CD4-positive, alpha-beta T cell treated with Interleukin-17A for 4 hours (primary cell): ENCODE data around the gene FNBP1L.

Source experiments
- DNase-seq: peaks from one replicate; pipeline ENCODE4 v3.0.0-alpha.2; 2020; ENCODE audit warnings: mixed read lengths

The FNBP1L gene

DNA sequence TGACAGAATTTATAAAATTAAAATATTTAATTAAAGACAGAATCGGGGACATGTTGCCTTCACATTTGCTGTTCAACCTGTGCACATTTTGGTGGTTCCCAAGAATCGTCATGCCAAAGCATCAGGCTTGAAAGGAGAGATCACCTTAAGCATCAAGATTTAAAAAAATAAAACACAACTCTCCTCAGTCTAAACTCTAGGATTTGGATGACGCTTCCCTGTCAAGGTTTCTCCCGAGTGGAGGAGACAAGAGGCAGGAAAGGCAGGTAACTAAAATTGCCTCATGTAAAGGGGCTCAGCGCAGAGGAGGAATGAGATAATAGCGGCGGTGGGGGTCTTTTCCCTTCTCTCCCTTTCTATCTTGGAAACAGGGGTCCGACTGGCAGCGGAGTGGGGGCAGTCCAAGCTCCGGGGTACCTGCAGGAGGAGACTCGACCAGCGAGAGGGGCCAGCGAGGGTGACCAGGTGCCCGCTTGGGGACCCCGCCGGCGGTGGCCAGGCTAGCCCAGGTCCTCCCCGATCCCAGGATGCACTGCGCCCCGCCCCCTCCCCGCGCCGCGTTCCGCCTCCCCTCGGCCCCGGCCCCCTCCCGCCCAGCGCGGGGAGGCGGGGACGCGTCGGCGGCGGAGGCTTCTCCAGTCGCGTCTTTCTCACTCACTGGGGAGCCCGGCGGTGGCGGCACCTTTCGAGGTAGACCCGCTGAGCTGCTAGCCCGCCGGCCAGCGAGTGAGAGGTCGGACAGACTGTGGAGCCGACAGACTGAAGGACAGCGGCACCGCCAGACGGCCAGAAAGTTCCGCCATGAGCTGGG, at the start of gene FNBP1L:
FNBP1L (plus strand) TSS at position 638 of the 811 bp plus-strand sequence; CDS start at position 802, 164 bp downstream.
- DNase-seq: peak; percentile 82

- no peak for DNase-seq
Measured at GRCh38 chr1:93399781-93400180, 48.1 kb upstream of the FNBP1L start.

GRCh38 chr1:93408203-93408602, 39.7 kb upstream of the FNBP1L start:
- no peak for DNase-seq

DNA sequence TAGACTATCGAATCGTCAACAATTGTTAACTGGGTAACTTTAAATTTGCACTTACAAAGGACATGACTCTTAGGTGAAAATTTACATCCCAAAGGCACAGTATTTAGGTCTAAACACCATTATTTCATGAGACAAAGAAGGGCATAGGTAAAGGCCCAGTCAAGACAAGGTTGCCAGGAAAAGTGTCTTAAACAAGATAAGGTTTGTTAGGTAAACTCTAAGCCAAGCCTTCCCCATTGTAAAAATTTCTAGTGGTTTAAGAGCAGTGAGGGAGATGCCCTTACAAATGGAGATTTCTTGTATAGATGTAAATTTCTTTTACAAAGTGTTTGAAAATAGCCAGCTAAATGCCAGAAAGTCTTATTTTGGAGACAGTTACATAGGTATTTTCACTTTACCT, 36.9 kb upstream of the FNBP1L start:
- no peak for DNase-seq

DNA sequence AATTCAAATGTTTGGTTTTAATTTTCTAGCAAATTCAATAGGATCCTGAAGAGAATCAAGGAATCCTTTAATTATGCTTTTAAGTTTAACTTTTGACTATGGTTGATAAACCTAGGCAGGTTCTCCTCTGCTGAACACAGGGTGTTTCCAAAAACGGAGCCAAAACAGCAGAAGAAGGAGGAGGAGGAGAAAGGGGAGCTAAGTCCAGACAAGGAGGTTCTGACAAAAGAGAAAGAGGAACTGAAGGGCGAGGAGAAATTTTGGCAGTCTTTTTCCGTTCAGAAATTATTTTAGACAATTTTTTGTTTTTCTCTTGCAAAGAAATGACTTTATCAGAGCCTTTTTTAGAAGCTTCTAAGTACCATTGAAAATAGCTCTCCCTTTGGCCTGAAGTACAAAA, 33.2 kb upstream of the FNBP1L start:
- DNase-seq: no peak

DNA sequence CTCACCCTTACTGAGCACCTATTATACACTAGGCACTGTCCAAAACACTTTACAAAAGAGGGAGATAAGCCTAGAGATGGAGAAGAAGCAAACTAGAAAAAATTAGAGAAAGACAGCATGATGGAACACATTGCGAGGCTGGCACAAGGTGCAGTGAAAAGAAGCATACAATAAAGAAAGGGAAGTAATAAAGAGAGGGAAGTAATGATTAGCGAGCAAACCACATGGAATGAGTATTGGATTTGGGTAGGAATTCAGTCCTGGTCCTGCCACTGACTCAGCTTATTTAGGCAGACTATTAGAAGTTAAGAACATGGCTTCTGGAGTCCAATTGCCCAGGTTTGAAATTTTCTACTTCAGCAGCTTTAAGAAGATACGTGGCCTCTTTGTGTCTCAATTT, 32.6 kb upstream of the FNBP1L start:
- no peak for DNase-seq

- no peak for DNase-seq
Measured at GRCh38 chr1:93416183-93416582, 31.7 kb upstream of the FNBP1L start.

GRCh38 chr1:93419344-93419743, 28.6 kb upstream of the FNBP1L start:
- DNase-seq: no peak

GRCh38 chr1:93420400-93420799, 27.5 kb upstream of the FNBP1L start:
- no peak for DNase-seq

DNA sequence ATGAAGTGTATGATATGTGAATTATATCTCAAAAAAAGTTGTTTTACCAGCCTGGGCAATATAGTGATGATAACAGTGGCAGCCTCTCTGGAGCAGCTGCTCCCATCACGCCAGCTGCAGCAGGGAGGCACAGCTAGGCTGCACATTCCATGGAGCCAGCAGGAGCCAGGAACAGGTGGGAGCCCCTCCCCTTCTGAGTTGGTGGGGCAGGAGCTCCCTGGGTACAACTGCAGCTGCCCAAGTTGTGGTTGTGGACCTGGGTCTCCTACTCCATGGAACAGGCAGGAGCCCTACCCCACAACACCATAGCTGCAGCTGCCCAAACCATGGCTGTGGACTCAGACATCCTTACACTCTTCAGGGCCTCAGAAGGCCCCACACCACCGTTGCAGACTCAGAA, 21.7 kb upstream of the FNBP1L start:
- no peak for DNase-seq

GRCh38 chr1:93427656-93428055, 20.3 kb upstream of the FNBP1L start:
- no peak for DNase-seq

- peak; percentile 11 for DNase-seq
Measured at GRCh38 chr1:93433407-93433961, 14.4 kb upstream of the FNBP1L start.

DNA sequence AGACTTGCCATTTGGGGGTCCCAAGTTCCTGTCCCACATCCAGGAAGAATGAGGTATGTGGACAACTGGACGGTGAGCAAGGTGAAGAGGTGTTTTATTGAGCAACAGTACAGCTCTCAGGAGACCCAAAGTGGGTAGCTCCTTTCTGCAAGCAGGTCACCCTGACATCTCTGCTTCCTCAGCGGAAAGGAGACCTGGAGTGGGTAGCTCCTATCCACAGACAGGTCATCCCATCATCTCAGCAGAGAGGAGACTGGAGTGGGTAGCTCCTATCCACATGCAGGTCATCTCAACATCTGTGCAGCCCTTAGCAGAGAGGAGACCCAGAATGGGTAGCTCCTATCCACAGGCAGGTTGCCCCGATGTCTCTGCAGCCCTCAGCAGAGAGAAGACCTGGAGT, 13.8 kb upstream of the FNBP1L start:
- no peak for DNase-seq

DNA sequence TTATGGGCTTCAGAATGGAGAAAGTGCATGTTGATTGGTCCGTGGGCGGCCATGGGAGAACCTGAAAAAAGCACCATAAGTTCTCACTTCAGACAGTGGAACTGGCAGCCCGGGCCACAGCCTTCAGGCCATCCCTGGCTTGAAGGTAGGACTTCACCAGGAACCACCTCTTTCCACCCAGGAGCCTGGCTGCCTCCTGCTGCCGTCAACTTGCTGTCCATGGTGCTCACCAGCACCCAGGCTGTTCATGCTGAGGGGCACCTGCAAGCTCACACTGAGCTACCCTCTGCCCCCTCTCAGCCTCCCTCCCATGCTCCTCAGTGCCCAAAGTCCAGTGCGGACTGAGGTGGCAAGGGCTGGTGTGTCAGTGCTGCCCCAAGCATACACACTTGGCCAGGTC, 12.9 kb upstream of the FNBP1L start:
- DNase-seq: no peak

- no peak for DNase-seq
Measured at GRCh38 chr1:93435443-93435842, 12.5 kb upstream of the FNBP1L start.

DNA sequence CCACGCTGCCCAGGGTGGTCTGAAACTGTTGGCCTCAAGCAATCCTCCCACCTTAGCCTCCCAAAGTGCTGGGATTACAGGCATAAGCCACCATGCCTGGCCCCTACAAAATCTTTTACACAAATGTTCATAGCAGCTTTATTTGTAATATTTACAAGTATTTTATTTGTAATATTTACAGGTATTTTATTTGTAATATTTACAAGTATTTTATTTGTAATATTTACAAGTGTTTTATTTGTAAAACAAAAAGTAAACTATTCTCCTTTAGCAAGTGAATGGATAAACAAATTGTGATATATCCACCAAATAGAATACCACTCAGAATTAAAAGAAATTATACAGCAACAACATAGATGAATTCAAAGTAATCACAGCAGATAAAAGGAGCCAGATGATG, 11.4 kb upstream of the FNBP1L start:
- no peak for DNase-seq

DNA sequence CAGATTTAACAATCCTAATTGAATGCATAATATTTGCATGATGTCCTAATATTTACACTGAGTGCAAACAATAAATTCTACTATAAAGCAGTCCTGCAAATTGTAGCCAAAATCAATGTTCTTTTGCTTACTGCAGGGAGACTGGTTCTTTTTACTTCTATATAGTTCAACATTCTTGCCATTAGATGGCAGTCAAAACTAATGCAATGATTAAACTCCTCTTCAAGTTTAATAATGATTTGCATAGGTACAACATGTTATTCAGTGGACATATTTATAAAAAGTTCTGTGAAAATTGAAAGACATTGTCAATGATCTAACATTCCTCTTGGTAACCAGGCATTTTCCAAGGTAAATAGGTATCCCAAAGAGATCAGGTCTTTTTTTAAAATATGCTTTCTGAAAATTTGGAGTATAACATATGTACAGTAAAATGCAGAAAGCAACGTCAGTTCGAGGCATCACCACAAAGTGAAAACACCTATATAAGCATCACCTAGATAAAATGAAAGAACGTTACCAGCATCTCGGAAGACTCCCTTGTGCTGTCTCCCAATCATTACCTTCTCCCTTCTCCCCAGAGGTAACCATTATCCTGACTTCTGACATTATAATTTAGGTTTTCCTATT, 9.8 kb upstream of the FNBP1L start:
- no peak for DNase-seq

DNA sequence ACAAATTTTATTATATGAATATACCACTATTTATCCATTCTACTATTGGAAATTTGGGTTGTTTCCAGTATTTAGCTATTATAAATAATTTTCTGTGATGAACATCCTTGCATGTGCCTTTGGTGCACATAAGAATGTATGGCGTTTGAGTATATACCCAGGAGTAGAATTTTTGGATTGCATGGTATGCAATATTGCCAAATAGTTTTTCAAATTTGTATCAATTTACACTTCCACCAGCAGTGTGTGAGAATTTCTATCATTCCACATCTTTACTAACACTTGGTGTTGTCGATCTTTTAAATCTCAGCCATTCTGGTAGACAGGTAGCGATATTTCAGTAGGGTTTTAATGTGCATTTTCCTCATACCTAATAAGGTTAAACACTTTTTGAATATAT, 9.2 kb upstream of the FNBP1L start:
- DNase-seq: no peak

DNA sequence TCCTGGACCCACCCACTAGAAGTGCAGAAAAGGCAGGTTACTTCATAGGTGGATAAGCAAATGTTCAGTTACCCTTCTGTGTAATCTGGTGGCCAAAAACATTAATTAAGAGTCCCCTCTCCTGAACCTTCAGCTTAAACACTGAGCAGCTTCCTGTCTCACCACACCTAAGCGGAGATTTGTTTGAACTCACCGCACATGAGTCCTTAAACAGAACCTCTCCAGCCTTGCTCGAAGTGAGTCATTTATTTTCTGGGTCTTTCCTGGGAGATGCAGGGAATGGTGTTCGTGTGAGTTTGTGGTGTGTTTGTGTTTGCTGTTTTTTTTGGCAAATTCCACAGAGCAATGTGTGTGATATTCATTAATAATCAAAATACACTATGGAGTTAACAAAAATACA, 7.6 kb upstream of the FNBP1L start:
- DNase-seq: no peak

GRCh38 chr1:93440706-93441105, 7.2 kb upstream of the FNBP1L start:
- DNase-seq: no peak

DNA sequence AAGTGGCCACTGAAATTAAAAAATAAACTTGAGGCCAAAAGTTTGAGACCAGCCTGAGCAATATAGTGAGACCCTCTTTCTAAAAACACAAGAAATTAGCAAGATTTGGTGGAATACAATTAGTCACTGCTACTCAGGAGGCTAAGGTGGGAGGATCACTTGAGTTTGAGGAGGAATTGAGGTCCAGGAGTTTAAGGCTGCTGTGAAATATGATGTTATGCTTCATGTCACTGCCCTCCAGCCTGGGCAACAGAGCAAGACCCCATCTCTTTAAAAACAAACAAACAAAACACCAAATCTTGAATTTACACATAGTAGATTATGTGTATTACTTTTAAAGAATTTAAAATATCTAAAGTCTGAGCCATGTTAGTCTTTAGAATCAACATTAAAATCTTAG, 6.3 kb upstream of the FNBP1L start:
- no peak for DNase-seq

GRCh38 chr1:93442008-93442666, 5.8 kb upstream of the FNBP1L start:
- DNase-seq: no peak

DNA sequence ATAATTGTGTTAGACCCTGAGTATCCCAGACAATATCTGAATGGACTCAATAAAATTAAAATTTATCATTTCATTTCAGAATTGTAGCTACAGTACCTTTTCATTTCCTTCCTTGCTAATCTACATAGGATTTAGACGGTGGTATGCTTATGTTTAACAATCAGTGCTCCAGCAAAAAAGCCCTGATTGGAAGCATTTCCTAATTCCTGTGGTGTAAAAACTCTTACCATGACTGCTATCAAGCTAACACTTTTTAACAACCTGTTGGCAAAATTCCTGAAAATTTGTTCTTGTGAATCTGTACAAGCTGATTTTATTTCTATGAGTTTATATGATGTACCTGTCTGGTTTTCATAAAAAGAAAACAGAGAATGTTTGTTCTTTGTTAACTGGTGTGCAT, 5.2 kb upstream of the FNBP1L start:
- DNase-seq: no peak

DNA sequence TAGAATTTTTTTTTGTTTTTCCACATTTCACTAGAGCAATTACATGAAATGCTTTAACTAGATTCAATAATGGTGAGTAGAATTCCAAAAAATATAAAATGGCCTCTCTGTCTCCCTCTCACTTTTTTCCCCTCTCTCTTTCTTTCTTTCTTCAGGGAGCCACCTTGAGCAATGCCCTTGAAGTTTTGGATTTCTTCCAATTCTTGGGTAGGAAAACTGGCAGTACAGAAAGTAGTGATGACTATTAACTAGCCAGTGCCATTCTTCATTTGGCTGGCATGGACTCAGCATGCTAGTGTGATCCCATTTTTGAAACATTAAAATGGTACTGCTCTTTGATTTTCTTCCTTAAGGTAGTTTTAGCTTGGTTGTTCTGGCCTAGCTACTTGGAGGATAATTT, 4.5 kb upstream of the FNBP1L start:
- DNase-seq: no peak
